Activated CD4-positive, alpha-beta memory T cell treated with anti-CD3 and anti-CD28 coated beads, Interleukin-2, amount 10 ng/mL, durations not matched to agents 7 days and 5 days (primary cell): ENCODE results near the gene FASTKD2. TPM values are rescaled to one million over a fixed set of nuclear protein-coding genes. Genes with fewer than 3 reads are reported as not detected.

Experiments used
- CTCF ChIA-PET: fragments of 350-600 bp; sonication (Branson Sonifier 250); formaldehyde crosslinking; loops from one replicate; lab custom pipeline; 2021; ENCODE audit warnings: antibody characterized with exemption, inconsistent platforms; lab: Charles Lee
- POLR2A ChIA-PET: fragments of 350-600 bp; sonication (Branson Sonifier 250); formaldehyde crosslinking; loops from one replicate; lab custom pipeline; 2021; ENCODE audit warnings: antibody characterized with exemption; lab: Charles Lee
- DNase-seq: peaks from one replicate; pipeline ENCODE4 v3.0.0-alpha.2; 2020
- H3K27ac Mint-ChIP-seq: one replicate; pipeline ENCODE4 v1.8.0; 2021; ENCODE audit warnings: mild to moderate bottlenecking, mixed read lengths
- H3K27me3 Mint-ChIP-seq: one replicate; pipeline ENCODE4 v1.8.0; 2021; ENCODE audit warnings: mixed read lengths
- H3K36me3 Mint-ChIP-seq: one replicate; pipeline ENCODE4 v1.8.0; 2021; ENCODE audit warnings: low read depth, mixed read lengths
- H3K4me1 Mint-ChIP-seq: one replicate; pipeline ENCODE4 v1.8.0; 2021; ENCODE audit warnings: mixed read lengths
- H3K4me3 Mint-ChIP-seq: one replicate; pipeline ENCODE4 v1.8.0; 2021; ENCODE audit warnings: mild to moderate bottlenecking, mixed read lengths
- H3K9me3 Mint-ChIP-seq: one replicate; pipeline ENCODE4 v1.8.0; 2021; ENCODE audit warnings: mixed read lengths
- total RNA-seq, 2 experiments: library from RNA; stranded (reverse); gene quantifications; one replicate each; pipeline ENCODE4 v1.2.3, GENCODE V29; 2021

Gene FASTKD2
- total RNA-seq, 2 experiments from 2014 or later = 15.4 to 15.7 TPM

DNA sequence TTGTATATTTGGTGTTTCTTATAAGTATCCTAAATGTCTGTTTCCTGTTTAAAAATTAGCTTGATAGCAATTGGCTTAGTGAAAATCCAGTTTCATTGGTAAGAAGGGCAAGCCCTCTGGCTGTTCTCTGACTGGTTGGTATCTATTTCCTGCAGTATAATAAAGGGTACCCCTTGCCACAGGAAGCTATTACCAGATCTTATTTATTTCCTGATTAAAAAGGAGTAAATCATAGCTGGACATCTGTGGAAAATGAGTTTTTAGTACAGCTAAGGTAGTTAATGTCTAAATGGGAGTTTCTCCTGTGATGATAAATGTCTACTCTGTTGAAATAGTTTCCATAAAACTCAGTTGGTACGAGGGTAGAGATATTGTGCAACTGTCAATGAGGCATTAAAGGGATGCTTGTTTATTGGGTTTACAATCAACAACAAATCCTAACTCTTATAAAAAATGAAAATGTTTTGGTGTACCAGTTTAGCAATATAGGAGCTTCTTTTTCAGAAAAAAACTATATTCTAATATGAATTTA lies 58.7 kb downstream of the FASTKD2 start:
- Mint-ChIP-seq H3K27me3 (no peaks in the 10 kb centered on the region), H3K27ac (no peak overlapping the region), H3K4me3 (no peak overlapping the region), H3K4me1 (no peaks in the 10 kb centered on the region), H3K9me3 (no peaks in the 10 kb centered on the region), H3K36me3 (no peaks in the 10 kb centered on the region)
- ChIA-PET POLR2A (no interaction called here), CTCF (interaction anchor here (1.5 kb wide), 1 partner anchor 23 kb away, joined by 3 read pairs; no protein-coding TSS in a partner anchor)
- DNase-seq = no peak

GRCh38 chr2:206824993-206825392 lies 59.6 kb downstream of the FASTKD2 start:
- ChIA-PET POLR2A (no interaction called here), CTCF (interaction anchor here (1.5 kb wide), 1 partner anchor 24 kb away, joined by 3 read pairs; no protein-coding TSS in a partner anchor)
- Mint-ChIP-seq H3K36me3 (no peaks in the 10 kb centered on the region), H3K4me1 (no peaks in the 10 kb centered on the region), H3K9me3 (no peaks in the 10 kb centered on the region), H3K27me3 (no peaks in the 10 kb centered on the region), H3K4me3 (no peak overlapping the region), H3K27ac (no peak overlapping the region)
- no peak for DNase-seq

DNA sequence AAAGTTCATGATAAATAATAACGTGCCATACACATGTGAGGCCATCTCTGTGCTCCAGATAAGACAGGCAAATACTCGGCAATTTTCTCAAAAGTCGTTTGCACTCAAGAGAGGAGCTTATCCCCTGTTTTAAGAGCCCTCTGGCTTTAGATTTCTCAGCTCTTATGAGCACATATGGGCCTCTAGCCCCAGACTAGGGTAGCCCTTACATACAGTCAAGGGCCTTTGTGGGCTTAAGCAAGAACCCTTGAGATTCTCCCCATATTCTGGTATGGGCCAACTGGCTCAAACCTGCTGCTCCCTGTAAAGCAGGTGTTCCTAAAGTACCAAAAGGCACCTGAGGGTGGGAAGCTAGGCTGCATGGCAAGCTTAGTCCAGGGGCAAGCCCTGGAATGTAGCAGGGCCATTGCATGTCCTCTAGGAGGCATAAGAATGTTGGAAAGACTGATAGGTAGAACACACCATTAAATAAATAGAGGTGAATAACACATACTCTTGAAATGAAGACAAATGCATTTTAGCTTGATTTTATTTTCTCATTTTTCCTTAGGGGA lies 66.1 kb downstream of the FASTKD2 start:
- Mint-ChIP-seq H3K4me3 (no peak overlapping the region), H3K36me3 (no peaks in the 10 kb centered on the region), H3K27ac (no peak overlapping the region), H3K9me3 (peaks cover 12% of the 10 kb centered on the region), H3K4me1 (peaks cover 1% of the 10 kb centered on the region), H3K27me3 (no peaks in the 10 kb centered on the region)
- POLR2A ChIA-PET = no interaction called here
- no peak for DNase-seq
- CTCF ChIA-PET = interaction anchor here (2.1 kb wide), 1 partner anchor 641 kb away, joined by 4 read pairs; no protein-coding TSS in a partner anchor

GRCh38 chr2:206832873-206833272 lies 67.5 kb downstream of the FASTKD2 start:
- H3K4me3 Mint-ChIP-seq = no peak overlapping the region
- H3K9me3 Mint-ChIP-seq = peaks cover 12% of the 10 kb centered on the region
- POLR2A ChIA-PET = no interaction called here
- H3K36me3 Mint-ChIP-seq = no peaks in the 10 kb centered on the region
- no peak for DNase-seq
- H3K27ac Mint-ChIP-seq = no peak overlapping the region
- CTCF ChIA-PET = interaction anchor here (1.2 to 2.1 kb wide), 2 partner anchors 33 to 640 kb away, joined by 3 to 4 read pairs; no protein-coding TSS in a partner anchor
- H3K4me1 Mint-ChIP-seq = peaks cover 1% of the 10 kb centered on the region
- no peaks in the 10 kb centered on the region for H3K27me3 Mint-ChIP-seq

- CTCF ChIA-PET = interaction anchor here (1.2 to 2.1 kb wide), 2 partner anchors 33 to 640 kb away, joined by 3 to 4 read pairs; no protein-coding TSS in a partner anchor
- POLR2A ChIA-PET = no interaction called here
- peaks cover 1% of the 10 kb centered on the region for H3K4me1 Mint-ChIP-seq
- peaks cover 12% of the 10 kb centered on the region for H3K9me3 Mint-ChIP-seq
- H3K36me3 Mint-ChIP-seq = no peaks in the 10 kb centered on the region
- H3K27me3 Mint-ChIP-seq = no peaks in the 10 kb centered on the region
- no peak overlapping the region for H3K4me3 Mint-ChIP-seq
- H3K27ac Mint-ChIP-seq = no peak overlapping the region
- no peak for DNase-seq
Observed at GRCh38 chr2:206833291-206833690, 67.9 kb downstream of the FASTKD2 start.

DNA sequence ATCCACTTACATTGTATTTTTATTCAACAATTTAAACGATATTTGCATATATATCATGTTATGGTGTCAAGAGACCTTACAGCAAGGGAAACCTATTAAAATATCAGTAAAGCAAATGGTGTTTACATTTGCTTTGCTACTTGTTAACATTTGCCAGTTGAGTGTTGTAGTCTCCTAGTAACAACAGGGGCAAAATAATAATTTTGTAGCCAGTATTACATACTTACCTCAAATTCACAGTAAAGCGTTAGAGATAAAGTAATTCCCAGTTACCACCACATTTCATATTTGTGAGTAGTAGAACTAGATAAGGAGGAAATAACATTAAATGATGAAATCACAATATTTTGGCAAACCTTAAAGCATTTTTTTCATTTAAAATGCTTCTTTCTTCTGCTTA lies 71.3 kb downstream of the FASTKD2 start:
- H3K4me1 Mint-ChIP-seq = peaks cover 1% of the 10 kb centered on the region

DNA sequence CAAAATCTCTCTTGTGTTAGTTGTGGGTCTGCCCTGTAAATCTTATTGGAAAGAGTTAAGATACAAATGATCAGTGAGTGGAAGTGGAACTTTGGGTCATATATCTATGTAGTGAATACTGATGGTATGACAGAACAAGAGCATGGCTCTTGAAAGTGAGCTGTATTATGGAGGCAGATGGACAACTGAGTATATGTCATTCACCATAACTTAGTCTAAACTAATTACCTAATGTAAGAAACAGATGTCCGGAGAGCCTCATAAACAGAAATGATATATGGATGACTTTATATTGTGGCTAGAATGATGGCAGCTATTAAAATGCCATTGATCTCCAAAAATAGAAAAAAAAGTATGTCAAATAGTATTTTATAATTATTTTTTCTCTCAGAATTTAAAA lies 72.4 kb downstream of the FASTKD2 start:
- Mint-ChIP-seq H3K9me3 (peaks cover 17% of the 10 kb centered on the region), H3K36me3 (no peaks in the 10 kb centered on the region), H3K4me1 (peaks cover 1% of the 10 kb centered on the region), H3K4me3 (no peak overlapping the region), H3K27me3 (peaks cover 6% of the 10 kb centered on the region), H3K27ac (no peak overlapping the region)
- no peak for DNase-seq
- POLR2A ChIA-PET = no interaction called here
- CTCF ChIA-PET = interaction anchor here (0.6 kb wide), 1 partner anchor 143 kb away, joined by 3 read pairs; no protein-coding TSS in a partner anchor

More for the DNA sequence above, 71.3 kb downstream of the FASTKD2 start:
- no peaks in the 10 kb centered on the region for H3K36me3 Mint-ChIP-seq
- H3K9me3 Mint-ChIP-seq = peaks cover 17% of the 10 kb centered on the region
- no peak for DNase-seq
- ChIA-PET POLR2A (no interaction called here), CTCF (no interaction called here)
- peaks cover 6% of the 10 kb centered on the region for H3K27me3 Mint-ChIP-seq
- H3K4me3 Mint-ChIP-seq = no peak overlapping the region
- no peak overlapping the region for H3K27ac Mint-ChIP-seq

DNA sequence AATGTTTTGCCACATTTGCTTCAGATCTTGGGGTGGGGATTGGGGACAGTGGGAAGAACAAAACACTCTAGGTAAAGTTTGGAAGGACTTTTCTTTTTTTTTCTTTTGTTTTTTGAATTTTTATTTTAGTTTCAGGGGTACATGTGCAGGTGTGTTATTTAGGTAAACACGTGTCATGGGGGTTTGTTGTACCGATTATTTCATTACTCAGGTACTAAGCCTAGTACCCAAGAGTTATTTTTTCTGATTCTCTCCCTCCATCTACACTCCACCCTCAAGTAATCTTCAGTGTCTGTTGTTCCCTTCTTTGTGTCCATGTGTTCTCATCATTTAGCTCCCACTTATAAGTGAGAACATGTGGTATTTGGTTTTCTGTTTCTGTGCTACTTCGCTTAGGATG lies 73.3 kb downstream of the FASTKD2 start:
- Mint-ChIP-seq H3K4me1 (no peaks in the 10 kb centered on the region), H3K9me3 (peaks cover 10% of the 10 kb centered on the region), H3K27me3 (peaks cover 6% of the 10 kb centered on the region), H3K4me3 (no peak overlapping the region), H3K36me3 (no peaks in the 10 kb centered on the region), H3K27ac (no peak overlapping the region)
- DNase-seq = no peak
- CTCF ChIA-PET = no interaction called here
- POLR2A ChIA-PET = no interaction called here

- Mint-ChIP-seq H3K4me3 (no peak overlapping the region), H3K27ac (no peak overlapping the region), H3K4me1 (no peaks in the 10 kb centered on the region), H3K27me3 (peaks cover 6% of the 10 kb centered on the region), H3K9me3 (peaks cover 5% of the 10 kb centered on the region), H3K36me3 (no peaks in the 10 kb centered on the region)
- DNase-seq = no peak
- ChIA-PET CTCF (no interaction called here), POLR2A (no interaction called here)
Observed at GRCh38 chr2:206840999-206841398, 75.6 kb downstream of the FASTKD2 start.

Other genes starting within 250 kb of the FASTKD2 start
- gene FAM237A, start 123.1 kb upstream of the FASTKD2 start, total RNA-seq = not detected
- gene DYTN, start 47.2 kb upstream of the FASTKD2 start, total RNA-seq = not detected
- under 1 TPM; 0.08 to 0.15 TPM for gene MDH1B, start 278 bp upstream of the FASTKD2 start, total RNA-seq
- gene CPO, start 173.9 kb downstream of the FASTKD2 start, total RNA-seq = not detected